HG03025 (cell line): Measurements from ENCODE around the gene ST8SIA5.

Experiments used
- ATAC-seq: cut with Tn5 transposase; IDR thresholded peaks from one replicate; pipeline ENCODE4 v1.9.1; 2021; ENCODE audit warnings: mild to moderate bottlenecking, moderate library complexity; ENCODE audit not compliant: unreplicated experiment, low FRiP score

ST8SIA5 gene

GRCh38 chr18:46748466-46748865 lies 8.4 kb downstream of the ST8SIA5 start:
- no peak for ATAC-seq

- ATAC-seq, result no peak
These were observed 16.8 kb downstream of the ST8SIA5 start for GRCh38 chr18:46740046-46740445.

- ATAC-seq, result no peak
These were observed 18.4 kb downstream of the ST8SIA5 start for GRCh38 chr18:46738491-46738890.

- no peak for ATAC-seq
These were observed 20.1 kb downstream of the ST8SIA5 start for GRCh38 chr18:46736736-46737135.

GRCh38 chr18:46736135-46736534 lies 20.7 kb downstream of the ST8SIA5 start:
- ATAC-seq, result no peak

- ATAC-seq, result no peak
These were observed 21.9 kb downstream of the ST8SIA5 start for GRCh38 chr18:46734981-46735380.

GRCh38 chr18:46733872-46734271 lies 23.0 kb downstream of the ST8SIA5 start:
- ATAC-seq, result no peak

- ATAC-seq, result no peak
These were observed 24.1 kb downstream of the ST8SIA5 start for GRCh38 chr18:46732801-46733200.

GRCh38 chr18:46732201-46732600 lies 24.7 kb downstream of the ST8SIA5 start:
- no peak for ATAC-seq

GRCh38 chr18:46731316-46731715 lies 25.5 kb downstream of the ST8SIA5 start:
- ATAC-seq, result no peak

GRCh38 chr18:46728219-46728930 lies 28.5 kb downstream of the ST8SIA5 start:
- no peak for ATAC-seq

- no peak for ATAC-seq
These were observed 29.7 kb downstream of the ST8SIA5 start for GRCh38 chr18:46727177-46727576.

- no peak for ATAC-seq
These were observed 31.5 kb downstream of the ST8SIA5 start for GRCh38 chr18:46725310-46725709.

- no peak for ATAC-seq
These were observed 32.9 kb downstream of the ST8SIA5 start for GRCh38 chr18:46723856-46724415.

GRCh38 chr18:46722051-46722450 lies 34.8 kb downstream of the ST8SIA5 start:
- no peak for ATAC-seq

GRCh38 chr18:46721331-46721730 lies 35.5 kb downstream of the ST8SIA5 start:
- ATAC-seq, result no peak

GRCh38 chr18:46720521-46720920 lies 36.3 kb downstream of the ST8SIA5 start:
- ATAC-seq, result no peak

- no peak for ATAC-seq
These were observed 36.8 kb downstream of the ST8SIA5 start for GRCh38 chr18:46720092-46720491.

- ATAC-seq, result no peak
These were observed 37.5 kb downstream of the ST8SIA5 start for GRCh38 chr18:46719388-46719787.

- no peak for ATAC-seq
These were observed 38.1 kb downstream of the ST8SIA5 start for GRCh38 chr18:46718501-46719341.

GRCh38 chr18:46716827-46717226 lies 40.0 kb downstream of the ST8SIA5 start:
- no peak for ATAC-seq
